Right atrium auricular region (tissue), 2 donors: ENCODE data around the gene ASXL1. TPM values are rescaled to one million over a fixed set of nuclear protein-coding genes. Genes with fewer than 3 reads are reported as not detected.

Source experiments
- DNase-seq: peaks from one replicate; pipeline ENCODE4 v3.0.0-alpha.2; 2019; ENCODE audit warnings: low spot score
- H3K27ac ChIP-seq, 2 donors: fragments of 200-600 bp; sonication (generic); 1 replicate in 1 of 2; 2 replicates in 1 of 2; pipeline ENCODE4 v1.5.1; 2016 to 2019
- H3K27me3 ChIP-seq, 2 donors: fragments of 200-600 bp; sonication (generic); one replicate each; pipeline versions ENCODE4 v1.5.1 to v1.6.0; 2017 to 2019
- H3K36me3 ChIP-seq: fragments of 200-600 bp; sonication (generic); one replicate; pipeline ENCODE4 v1.5.1; 2016
- H3K4me1 ChIP-seq, 2 donors: fragments of 200-600 bp; sonication (generic); one replicate each; pipeline versions ENCODE4 v1.5.1 to v1.6.0; 2017 to 2019
- H3K4me3 ChIP-seq, 2 donors: fragments of 200-600 bp; sonication (generic); 1 replicate in 1 of 2; 2 replicates in 1 of 2; pipeline ENCODE4 v1.5.1; 2017 to 2019; ENCODE audit warnings: mild to moderate bottlenecking in 1 of 2, moderate library complexity in 1 of 2
- H3K9me3 ChIP-seq, 2 donors: fragments of 200-600 bp; sonication (generic); one replicate each; pipeline ENCODE4 v1.5.1; 2019
- CTCF ChIP-seq, 2 donors: fragments of 200-600 bp; sonication (generic); IDR thresholded peaks; one replicate each; pipeline ENCODE4 v1.5.1; 2019; ENCODE audit warnings: antibody characterized with exemption in 2 of 2
- total RNA-seq, 2 donors: library from RNA; depleted of rRNA; stranded (reverse); fragments of >200 nt; gene quantifications; one replicate each; pipeline ENCODE4 v1.1.0, GENCODE V29; 2016

The ASXL1 gene
- total RNA-seq, 2 donors from 2014 or later = 15.9 to 30.5 TPM

GRCh38 chr20:32326504-32326845 lies 31.7 kb upstream of the ASXL1 start:
- Histone ChIP-seq H3K36me3 (peaks cover 16% of the 10 kb centered on the region), H3K27me3 (no peaks in the 10 kb centered on the region), H3K4me3 (no peak overlapping the region), H3K4me1 (peaks cover 0 to 3% of the 10 kb centered on the region in 2 donors), H3K9me3 (no peaks in the 10 kb centered on the region), H3K27ac (peak overlapping the region in 1 of 2 donors; percentile 42)
- TF ChIP-seq CTCF (IDR thresholded peaks at IDR 0.05) = no peak
- DNase-seq = no peak

- Histone ChIP-seq H3K27ac (peak overlapping the region in 1 of 2 donors; percentile 42), H3K36me3 (peaks cover 20% of the 10 kb centered on the region), H3K27me3 (no peaks in the 10 kb centered on the region), H3K9me3 (no peaks in the 10 kb centered on the region), H3K4me1 (peaks cover 0 to 8% of the 10 kb centered on the region in 2 donors), H3K4me3 (no peak overlapping the region)
- DNase-seq = no peak
- no peak for TF ChIP-seq CTCF (IDR thresholded peaks at IDR 0.05)
These were observed 30.9 kb upstream of the ASXL1 start for GRCh38 chr20:32327087-32327681.

- TF ChIP-seq CTCF (IDR thresholded peaks at IDR 0.05) = no peak
- H3K36me3 ChIP-seq = peaks cover 20% of the 10 kb centered on the region
- H3K4me3 ChIP-seq = no peak overlapping the region
- no peak for DNase-seq
- no peaks in the 10 kb centered on the region for H3K9me3 ChIP-seq
- H3K27ac ChIP-seq = no peak overlapping the region
- H3K4me1 ChIP-seq = peaks cover 0 to 34% of the 10 kb centered on the region in 2 donors
- no peaks in the 10 kb centered on the region for H3K27me3 ChIP-seq
These were observed 28.1 kb upstream of the ASXL1 start for GRCh38 chr20:32329817-32330554.

GRCh38 chr20:32330555-32330897 lies 27.6 kb upstream of the ASXL1 start:
- no peak overlapping the region for H3K4me3 ChIP-seq
- TF ChIP-seq CTCF (IDR thresholded peaks at IDR 0.05) = no peak
- no peak overlapping the region for H3K27ac ChIP-seq
- H3K4me1 ChIP-seq = peaks cover 0 to 36% of the 10 kb centered on the region in 2 donors
- no peaks in the 10 kb centered on the region for H3K9me3 ChIP-seq
- no peak for DNase-seq
- no peaks in the 10 kb centered on the region for H3K27me3 ChIP-seq
- H3K36me3 ChIP-seq = peaks cover 20% of the 10 kb centered on the region

GRCh38 chr20:32332614-32333013 lies 25.5 kb upstream of the ASXL1 start:
- H3K4me1 ChIP-seq = peaks cover 0 to 41% of the 10 kb centered on the region in 2 donors
- peak overlapping the region; percentile 8 to 83 for H3K27ac ChIP-seq
- no peaks in the 10 kb centered on the region for H3K9me3 ChIP-seq
- H3K27me3 ChIP-seq = no peaks in the 10 kb centered on the region
- no peak for DNase-seq
- no peak for TF ChIP-seq CTCF (IDR thresholded peaks at IDR 0.05)
- no peak overlapping the region for H3K4me3 ChIP-seq
- H3K36me3 ChIP-seq = peaks cover 18% of the 10 kb centered on the region
